Adrenal gland (tissue), 12 donors: Measurements from ENCODE around the gene MAD1L1. TPM values are rescaled to one million over a fixed set of nuclear protein-coding genes. Genes with fewer than 3 reads are reported as not detected.

ENCODE experiments used
- DNase-seq, 7 donors: peaks; one replicate each; pipeline ENCODE4 v3.0.0-alpha.2; 2019 to 2020
- H3K27ac ChIP-seq, 5 donors: fragments of 200-600 bp; sonication (generic) in 4 of 5; 1 replicate in 3 of 5; 2 replicates in 2 of 5; pipeline versions ENCODE4 v1.5.1 to v1.8.0; 2016 to 2020; ENCODE audit warnings: mild to moderate bottlenecking in 1 of 5
- H3K27me3 ChIP-seq: fragments of 200-600 bp; 2 replicates; pipeline ENCODE4 v1.8.0; 2021
- H3K36me3 ChIP-seq, 2 donors: fragments of 200-600 bp; replicated peaks in 1 of 2; 1 replicate in 1 of 2; 2 replicates in 1 of 2; pipeline versions ENCODE4 v1.5.1 to v1.8.0; 2018 to 2022
- H3K4me1 ChIP-seq, 2 donors: fragments of 200-600 bp; replicated peaks in 1 of 2; 1 replicate in 1 of 2; 2 replicates in 1 of 2; pipeline versions ENCODE4 v1.5.1 to v1.8.0; 2018 to 2021
- H3K4me3 ChIP-seq, 4 donors: fragments of 200-600 bp; sonication (generic) in 3 of 4; one replicate each; pipeline ENCODE4 v1.5.1; 2016 to 2018
- H3K9me3 ChIP-seq, 3 donors: fragments of 200-600 bp; sonication (generic) in 1 of 3; replicated peaks in 1 of 3; 1 replicate in 2 of 3; 2 replicates in 1 of 3; pipeline versions ENCODE4 v1.5.1 to v1.8.0; 2016 to 2021
- POLR2A ChIP-seq, 2 donors: fragments of 450-650 bp; IDR thresholded peaks; one replicate each; pipeline ENCODE4 v1.6.1; 2017; ENCODE audit warnings: antibody characterized with exemption in 2 of 2, mild to moderate bottlenecking in 2 of 2, moderate library complexity in 1 of 2
- WGBS, 4 donors: extraction: QIAGEN DNeasy Blood & Tissue Kit in 2 of 4; methylation state at CpG; one replicate each; pipeline versions ENCODE4 v1.1.5 to v1.1.7; 2013 to 2017; 5-methylcytosine and 5-hydroxymethylcytosine counted together
- intact Hi-C, 2 donors: fragments of 100-400 bp; cut with DNase I; formaldehyde crosslinking; loops; one replicate each; pipeline versions ENCODE4 v1.14.1 to v1.15.0; 2022 to 2023
- polyA plus RNA-seq, 3 donors: library from polyadenylated mRNA; stranded (reverse); fragments of 200-250 nt in 2 of 3; fragments of 350-450 nt in 1 of 3; fragmentation: Illumina TruSeq in 1 of 3; extraction: RNeasy Lipid Tissue Mini Kit (QIAGEN cat#74804) in 1 of 3; gene quantifications; one replicate each; pipeline ENCODE4 v1.2.3, GENCODE V29; 2013 to 2014
- total RNA-seq, 9 donors: library from RNA; depleted of rRNA in 4 of 9; stranded (reverse); fragments of >200 nt in 4 of 9; fragments of 120-200 nt in 1 of 9; fragmentation: NEBNext Ultra II Directional in 1 of 9; extraction: Animal tissue kit (Norgen Biotek cat#: 25700) in 1 of 9; gene quantifications; one replicate each; pipeline versions ENCODE4 v1.1.0 to v1.2.4, GENCODE V29; 2013 to 2023
- TF ChIP-seq, protein P1 (sequence below), 6 experiments: fragments of 450-650 bp in 4 of 6; fragments of 200-600 bp in 2 of 6; sonication (generic) in 1 of 6; IDR thresholded peaks; 1 replicate in 5 of 6; 2 replicates in 1 of 6; pipeline versions ENCODE4 v1.5.1 to v1.8.0; 2016 to 2021; ENCODE audit warnings: antibody characterized with exemption in 6 of 6, mild to moderate bottlenecking in 2 of 6, moderate library complexity in 1 of 6
- donor health status: healthy with polysubstance abuse.
- donor health status: Bipolar disorder and iron deficiency.
- donor health status: DM: yes; HTN: yes; CAD: no.
- donor health status: DM: no; HTN: no; CAD: no.
- donor health status: DM: no; HTN: no; CAD: no.
- donor health status: DM: yes; HTN: yes; CAD: no.

Gene MAD1L1
- total and polyA plus RNA-seq, 12 donors, result 6.7 to 87.7 (median 28.9) TPM

DNA sequence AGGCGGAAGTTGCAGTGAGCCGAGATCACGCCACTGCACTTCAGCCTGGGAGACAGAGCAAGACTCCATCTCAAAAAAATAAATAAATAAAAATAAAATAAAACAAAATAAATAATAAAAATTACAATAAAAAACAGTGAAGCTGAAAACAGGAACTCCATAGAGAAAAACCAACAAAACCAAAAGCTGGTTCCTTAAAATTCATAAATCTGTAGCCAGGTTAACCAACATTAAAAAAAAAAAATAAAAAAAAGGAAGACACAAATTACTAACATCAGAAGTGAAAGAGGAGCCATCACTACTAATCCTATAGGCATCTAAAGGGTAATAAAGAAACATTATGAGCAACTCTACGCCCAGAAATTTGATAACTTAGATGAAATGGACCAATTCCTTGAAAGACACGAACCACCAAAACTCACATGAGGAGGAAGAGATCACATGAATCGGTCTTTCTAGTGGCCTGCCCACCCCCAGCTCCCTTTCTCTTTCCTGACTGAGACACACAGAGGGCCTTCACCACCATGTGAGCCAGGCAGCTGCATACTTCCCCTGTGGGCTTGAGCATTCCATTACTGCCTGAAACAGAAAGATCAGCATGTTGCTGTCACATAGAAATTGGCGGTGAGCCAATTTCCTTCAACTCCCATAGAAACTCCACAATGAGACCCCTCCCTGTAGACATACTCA lies 208.7 kb downstream of the MAD1L1 start:
- TF ChIP-seq, protein P1, sequence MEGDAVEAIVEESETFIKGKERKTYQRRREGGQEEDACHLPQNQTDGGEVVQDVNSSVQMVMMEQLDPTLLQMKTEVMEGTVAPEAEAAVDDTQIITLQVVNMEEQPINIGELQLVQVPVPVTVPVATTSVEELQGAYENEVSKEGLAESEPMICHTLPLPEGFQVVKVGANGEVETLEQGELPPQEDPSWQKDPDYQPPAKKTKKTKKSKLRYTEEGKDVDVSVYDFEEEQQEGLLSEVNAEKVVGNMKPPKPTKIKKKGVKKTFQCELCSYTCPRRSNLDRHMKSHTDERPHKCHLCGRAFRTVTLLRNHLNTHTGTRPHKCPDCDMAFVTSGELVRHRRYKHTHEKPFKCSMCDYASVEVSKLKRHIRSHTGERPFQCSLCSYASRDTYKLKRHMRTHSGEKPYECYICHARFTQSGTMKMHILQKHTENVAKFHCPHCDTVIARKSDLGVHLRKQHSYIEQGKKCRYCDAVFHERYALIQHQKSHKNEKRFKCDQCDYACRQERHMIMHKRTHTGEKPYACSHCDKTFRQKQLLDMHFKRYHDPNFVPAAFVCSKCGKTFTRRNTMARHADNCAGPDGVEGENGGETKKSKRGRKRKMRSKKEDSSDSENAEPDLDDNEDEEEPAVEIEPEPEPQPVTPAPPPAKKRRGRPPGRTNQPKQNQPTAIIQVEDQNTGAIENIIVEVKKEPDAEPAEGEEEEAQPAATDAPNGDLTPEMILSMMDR (IDR thresholded peaks at IDR 0.05), result no peak
- no peak for TF ChIP-seq POLR2A (IDR thresholded peaks at IDR 0.05)
- H3K36me3 ChIP-seq, result no peaks in the 10 kb centered on the region
- H3K9me3 ChIP-seq, result peaks cover 0 to 12% (median 8%) of the 10 kb centered on the region in 3 donors
- 84 to 89% (median 87%) methylated on average over 7 of the region's 7 CpGs for WGBS, 4 donors
- intact Hi-C loops, result loop anchor here in 1 of 2 donors (10.0 kb wide), 1 partner anchor 109 kb away; no protein-coding TSS in a partner anchor
- no peak overlapping the region for H3K4me3 ChIP-seq
- peak in 3 of 7 donors; percentile 12 to 33 (median 31) for DNase-seq
- H3K4me1 ChIP-seq, result peaks cover 16 to 17% of the 10 kb centered on the region in 2 donors
- no peaks in the 10 kb centered on the region for H3K27me3 ChIP-seq
- peak overlapping the region in 1 of 5 donors; percentile 49 for H3K27ac ChIP-seq

DNA sequence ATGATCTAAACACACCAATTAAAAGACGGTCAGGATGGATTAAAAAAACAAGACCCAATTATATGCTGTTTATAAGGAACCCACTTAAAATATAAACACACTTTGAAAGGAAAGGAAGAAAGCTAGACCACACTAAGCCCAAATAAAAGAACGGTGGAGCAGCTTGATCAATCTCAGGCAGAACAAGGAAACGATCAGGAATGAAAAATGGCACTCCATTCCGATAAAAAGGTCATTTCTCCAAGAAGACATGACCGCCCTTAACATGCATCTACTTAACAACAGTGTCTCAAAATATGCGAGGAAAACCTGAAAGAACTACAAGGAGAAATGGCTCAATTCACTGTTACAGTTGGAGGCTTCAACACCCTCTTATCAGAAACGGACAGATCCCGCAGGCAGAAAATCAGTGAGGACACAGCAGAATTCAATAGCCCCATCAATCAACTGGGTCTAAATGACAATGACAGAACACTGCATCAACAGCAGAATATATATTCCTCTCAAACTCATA lies 210.0 kb downstream of the MAD1L1 start:
- H3K4me3 ChIP-seq, result no peak overlapping the region
- H3K27me3 ChIP-seq, result no peaks in the 10 kb centered on the region
- TF ChIP-seq, protein P1 (IDR thresholded peaks at IDR 0.05), result no peak
- no peak for TF ChIP-seq POLR2A (IDR thresholded peaks at IDR 0.05)
- WGBS, 4 donors, result 91 to 95% (median 94%) methylated on average over 8 of the region's 8 CpGs
- DNase-seq, result no peak
- H3K36me3 ChIP-seq, result no peaks in the 10 kb centered on the region
- peaks cover 25 to 26% of the 10 kb centered on the region in 2 donors for H3K4me1 ChIP-seq
- intact Hi-C loops, result loop anchor here in 1 of 2 donors (10.0 kb wide), 1 partner anchor 108 kb away; no protein-coding TSS in a partner anchor
- H3K9me3 ChIP-seq, result peaks cover 0 to 8% (median 7%) of the 10 kb centered on the region in 3 donors
- H3K27ac ChIP-seq, result no peak overlapping the region

DNA sequence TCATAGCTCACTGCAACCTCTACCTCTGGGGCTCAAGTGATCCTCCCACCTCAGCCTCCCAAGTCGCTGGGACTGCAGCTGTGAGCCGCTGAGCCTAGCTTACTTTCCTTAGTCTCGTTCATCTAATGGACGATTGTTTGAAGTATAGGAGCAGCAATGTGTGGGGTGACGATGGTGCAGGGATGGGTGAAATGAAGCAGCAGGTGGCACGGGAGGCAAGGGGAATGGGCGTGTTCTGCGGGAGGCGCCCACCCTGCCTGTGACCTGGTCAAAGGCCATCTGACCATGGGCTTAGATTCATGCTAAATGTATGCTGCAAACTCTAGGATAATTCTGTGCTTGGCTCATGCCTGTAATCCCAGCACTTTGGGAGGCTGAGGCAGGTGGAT lies 210.7 kb downstream of the MAD1L1 start:
- no peak for TF ChIP-seq POLR2A (IDR thresholded peaks at IDR 0.05)
- TF ChIP-seq, protein P1 (IDR thresholded peaks at IDR 0.05), result no peak
- H3K27me3 ChIP-seq, result no peaks in the 10 kb centered on the region
- peaks cover 0 to 8% (median 7%) of the 10 kb centered on the region in 3 donors for H3K9me3 ChIP-seq
- DNase-seq, result no peak
- H3K36me3 ChIP-seq, result no peaks in the 10 kb centered on the region
- intact Hi-C loops, result loop anchor here in 1 of 2 donors (10.0 kb wide), 1 partner anchor 107 kb away; no protein-coding TSS in a partner anchor
- H3K4me1 ChIP-seq, result peaks cover 25 to 26% of the 10 kb centered on the region in 2 donors
- no peak overlapping the region for H3K27ac ChIP-seq
- 92 to 96% (median 94%) methylated on average over 9 of the region's 9 CpGs for WGBS, 4 donors
- no peak overlapping the region for H3K4me3 ChIP-seq

DNA sequence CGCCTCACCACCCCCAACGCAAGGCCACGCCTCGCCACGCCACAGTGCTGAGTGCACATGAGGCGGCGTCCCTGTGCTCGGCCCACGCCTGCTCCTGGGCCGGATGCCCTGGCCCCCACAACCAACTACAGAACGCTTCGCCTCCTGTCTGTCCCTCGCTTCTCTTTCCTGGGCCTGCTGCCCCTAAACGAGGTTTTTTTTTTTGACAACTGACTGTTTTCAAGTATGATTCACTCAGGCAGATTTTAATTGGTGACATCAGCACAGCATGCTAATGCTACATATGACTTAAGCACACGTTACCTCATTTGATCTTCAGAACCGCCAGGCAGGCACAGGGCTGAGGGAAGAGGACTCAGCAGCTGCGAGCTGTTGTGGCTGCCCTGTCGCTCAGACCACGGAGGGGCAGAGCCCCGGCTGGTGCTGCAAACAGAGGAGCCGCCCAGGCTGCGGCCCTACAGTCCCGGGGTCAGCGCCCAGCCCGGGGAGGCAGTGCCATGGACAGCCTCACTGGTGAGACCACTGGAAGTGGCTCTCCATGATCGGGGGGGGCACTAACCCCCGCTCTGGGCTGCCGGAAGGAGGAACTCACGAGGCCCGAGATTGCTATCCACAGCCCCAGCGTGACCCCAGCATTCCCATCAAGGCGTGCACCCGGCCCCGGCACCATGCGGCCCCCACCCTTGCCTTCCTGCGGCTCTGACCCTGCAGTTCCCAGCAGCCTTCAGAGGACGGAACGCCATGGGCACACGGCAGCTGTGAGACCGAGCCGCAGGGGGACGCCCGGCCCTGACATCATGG lies 212.8 kb downstream of the MAD1L1 start:
- intact Hi-C loops, result loop anchor here in 1 of 2 donors (10.0 kb wide), 1 partner anchor 105 kb away; no protein-coding TSS in a partner anchor
- 32 to 45% (median 40%) methylated on average over 31 to 43 of the region's 43 CpGs for WGBS, 4 donors
- peak; percentile 54 to 80 (median 68) for DNase-seq
- H3K9me3 ChIP-seq, result peaks cover 0 to under 1% (median under 1%) of the 10 kb centered on the region in 3 donors
- H3K27ac ChIP-seq, result peak overlapping the region; percentile 13 to 93 (median 65)
- peak overlapping the region in 1 of 4 donors; percentile 37 for H3K4me3 ChIP-seq
- H3K36me3 ChIP-seq, result no peaks in the 10 kb centered on the region
- no peaks in the 10 kb centered on the region for H3K27me3 ChIP-seq
- H3K4me1 ChIP-seq, result peaks cover 25 to 26% of the 10 kb centered on the region in 2 donors
- peak in 1 of 2 donors; percentile 48 for TF ChIP-seq POLR2A (IDR thresholded peaks at IDR 0.05)
- TF ChIP-seq, protein P1 (IDR thresholded peaks at IDR 0.05), result no peak
